Stimulated activated CD4-positive, alpha-beta T cell treated with anti-CD3 and anti-CD28 coated beads, Interleukin-12 subunit alpha, Interleukin-12 subunit beta, amount 100 ng/mL, for 4 hours (primary cell): ENCODE results near the gene EPGN.
"Not testable (repeated sequence)": the region's sequence is repeated elsewhere in the genome, so short reads cannot be mapped to it uniquely, and the experiment has no call there.

Experiments
- DNase-seq: peaks from one replicate; pipeline ENCODE4 v3.0.0-alpha.2; 2020

Gene EPGN

DNA sequence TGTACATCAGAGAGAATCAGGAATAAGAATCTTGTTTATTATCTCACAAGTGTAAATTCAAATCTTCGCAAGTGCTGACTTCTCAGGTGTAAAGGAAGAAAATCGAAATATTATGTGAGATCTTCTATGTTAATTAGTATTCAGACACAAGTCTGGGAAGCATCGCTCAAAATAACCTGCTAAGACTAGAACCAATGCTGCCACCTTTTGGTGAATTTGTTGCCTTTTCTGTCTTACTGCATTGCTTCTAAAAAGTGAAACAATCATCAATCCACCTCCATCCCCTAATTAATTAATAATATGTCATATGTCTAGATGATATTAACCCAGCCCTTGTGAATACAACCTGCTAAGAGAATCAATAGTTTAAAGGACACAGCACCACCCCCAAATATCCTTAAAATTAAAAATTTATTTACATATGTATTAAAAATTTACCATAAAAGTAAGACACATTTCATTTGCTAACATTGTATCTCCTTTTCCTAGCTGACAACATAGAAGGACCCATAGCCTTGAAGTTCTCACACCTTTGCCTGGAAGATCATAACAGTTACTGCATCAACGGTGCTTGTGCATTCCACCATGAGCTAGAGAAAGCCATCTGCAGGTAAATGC, 3.5 kb downstream of the EPGN start:
- no peak for DNase-seq

DNA sequence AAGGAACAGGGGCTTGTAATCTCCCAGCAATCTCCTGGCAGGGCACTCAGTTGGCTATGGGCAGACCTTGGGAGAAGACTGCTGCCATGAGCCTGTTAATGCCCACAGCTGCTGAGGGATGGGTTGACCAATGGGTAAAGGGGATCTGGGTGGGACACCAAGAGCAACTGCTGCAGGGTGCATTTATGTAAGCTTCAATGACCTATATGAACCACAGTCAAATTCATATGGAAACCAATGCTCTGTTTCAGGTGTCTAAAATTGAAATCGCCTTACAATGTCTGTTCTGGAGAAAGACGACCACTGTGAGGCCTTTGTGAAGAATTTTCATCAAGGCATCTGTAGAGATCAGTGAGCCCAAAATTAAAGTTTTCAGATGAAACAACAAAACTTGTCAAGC, 6.1 kb downstream of the EPGN start:
- DNase-seq: no peak

DNA sequence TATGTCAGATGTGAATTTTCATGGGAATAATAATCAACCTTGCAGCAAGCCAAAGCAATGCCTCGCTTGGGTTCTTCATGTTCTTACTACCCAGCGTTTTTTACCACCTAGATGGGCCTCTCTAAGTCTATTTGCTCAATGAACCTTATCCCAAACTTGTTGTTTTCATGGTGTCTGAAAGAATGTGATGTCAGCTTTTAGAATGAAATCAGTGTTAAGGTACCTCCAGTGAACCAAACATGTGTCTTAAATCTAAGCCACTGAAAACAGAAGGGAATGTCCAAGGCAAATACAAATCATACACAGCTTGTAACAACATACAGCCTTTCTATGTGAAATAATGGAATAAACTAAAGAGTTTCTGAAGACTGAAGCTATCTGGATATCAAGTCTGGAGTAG, 6.7 kb downstream of the EPGN start:
- DNase-seq: no peak

DNA sequence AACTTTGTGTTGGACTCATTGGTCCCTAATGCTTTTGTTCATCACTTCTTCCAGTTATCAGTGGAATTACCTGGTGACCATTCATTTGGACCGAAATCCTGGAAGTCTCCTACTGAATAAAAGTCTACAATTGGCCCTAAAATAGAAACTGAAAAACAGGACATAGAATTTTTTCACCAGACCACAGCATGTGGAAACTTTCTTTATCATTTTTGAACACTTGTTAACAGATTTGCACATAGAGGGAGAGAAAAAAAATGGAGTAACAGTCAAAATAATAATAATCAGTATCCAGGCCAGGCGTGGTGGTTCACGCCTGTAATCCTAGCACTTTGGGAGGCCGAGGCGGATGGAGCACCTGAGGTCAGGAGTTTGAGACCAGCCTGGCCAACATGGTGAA, 7.1 kb downstream of the EPGN start:
- DNase-seq: no peak

DNA sequence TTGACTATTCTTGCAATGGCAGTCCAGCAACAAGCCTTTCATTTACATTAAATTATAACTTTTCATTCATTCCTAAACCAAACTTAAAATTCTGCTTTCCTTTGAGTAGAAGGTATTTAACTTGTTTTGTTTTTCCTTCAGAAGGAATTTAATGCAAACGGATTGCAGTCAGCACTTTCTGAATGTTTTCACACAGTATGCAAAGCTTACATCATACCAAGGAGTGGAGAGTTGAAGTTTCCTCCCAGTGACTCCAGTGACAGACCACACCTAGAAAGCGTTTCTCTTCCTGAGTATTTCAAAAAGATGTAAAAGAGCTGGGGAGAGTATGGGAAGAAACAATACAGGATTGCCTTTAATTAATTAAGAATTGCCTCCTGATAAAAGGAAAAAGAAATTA, 8.1 kb downstream of the EPGN start:
- DNase-seq: no peak

DNA sequence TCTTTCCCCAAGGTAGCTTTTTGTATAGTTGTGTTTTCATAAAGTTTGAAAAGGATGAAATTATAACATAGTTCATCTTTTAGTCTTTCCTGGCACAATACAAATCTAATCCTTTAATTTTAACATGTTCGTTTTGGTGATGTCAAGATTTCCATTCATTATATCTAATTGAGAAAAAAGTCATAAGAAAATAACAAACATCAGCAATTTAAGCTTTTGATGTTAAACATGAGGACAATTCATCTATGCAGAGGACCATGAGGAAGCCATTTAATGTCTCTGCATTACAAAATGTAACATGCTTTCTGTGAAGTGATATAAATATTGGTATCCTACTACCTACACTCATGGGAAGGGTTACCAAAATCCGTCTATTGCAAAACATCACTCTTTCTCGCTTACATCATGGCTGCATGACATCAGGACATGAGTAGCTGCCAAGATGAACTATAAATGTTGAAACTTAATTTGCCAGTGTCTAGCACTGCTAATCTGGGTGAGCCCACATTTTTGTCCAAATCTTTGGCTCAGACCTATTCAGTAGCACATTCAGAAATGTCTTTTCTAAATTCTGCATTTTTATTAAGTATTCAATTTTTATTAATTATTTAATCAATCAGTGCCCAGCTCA, 9.5 kb downstream of the EPGN start:
- no peak for DNase-seq

DNA sequence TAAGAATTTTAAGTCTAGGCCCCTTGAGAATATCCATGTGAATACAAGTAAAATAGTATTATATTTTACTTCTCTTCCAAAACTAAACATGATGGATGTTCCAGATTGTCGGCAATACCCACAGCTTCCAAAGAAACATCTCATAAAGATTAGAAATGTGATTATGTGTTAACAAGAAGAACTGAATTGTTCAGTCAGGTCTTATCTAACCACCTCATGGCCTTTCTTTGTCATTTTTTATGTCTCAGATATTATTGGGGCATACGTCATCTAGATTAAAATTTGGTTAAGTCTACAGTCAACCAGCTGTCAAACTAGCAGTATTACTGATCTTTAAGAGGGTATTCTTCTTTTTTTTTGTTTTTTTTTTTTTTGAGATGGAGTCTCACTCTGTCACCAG, 10.0 kb downstream of the EPGN start:
- DNase-seq: no peak

DNA sequence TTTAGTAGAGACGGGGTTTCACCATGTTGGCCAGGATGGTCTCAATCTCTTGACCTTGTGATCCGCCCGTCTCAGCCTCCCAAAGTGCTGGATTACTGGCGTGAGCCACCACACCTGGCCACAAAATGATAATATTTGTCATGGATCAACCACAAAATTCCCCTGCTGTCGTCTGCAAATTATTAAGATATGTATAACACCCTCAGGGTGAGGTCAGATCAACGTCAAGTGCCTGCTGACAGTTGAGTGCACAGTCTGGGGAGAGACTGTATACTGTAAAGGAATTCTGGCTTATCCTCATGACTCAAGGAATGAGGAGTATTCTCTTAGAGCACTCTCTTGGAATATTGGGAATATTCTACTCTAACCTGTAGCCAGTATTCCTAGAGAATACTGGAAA, 11.2 kb downstream of the EPGN start:
- no peak for DNase-seq

DNA sequence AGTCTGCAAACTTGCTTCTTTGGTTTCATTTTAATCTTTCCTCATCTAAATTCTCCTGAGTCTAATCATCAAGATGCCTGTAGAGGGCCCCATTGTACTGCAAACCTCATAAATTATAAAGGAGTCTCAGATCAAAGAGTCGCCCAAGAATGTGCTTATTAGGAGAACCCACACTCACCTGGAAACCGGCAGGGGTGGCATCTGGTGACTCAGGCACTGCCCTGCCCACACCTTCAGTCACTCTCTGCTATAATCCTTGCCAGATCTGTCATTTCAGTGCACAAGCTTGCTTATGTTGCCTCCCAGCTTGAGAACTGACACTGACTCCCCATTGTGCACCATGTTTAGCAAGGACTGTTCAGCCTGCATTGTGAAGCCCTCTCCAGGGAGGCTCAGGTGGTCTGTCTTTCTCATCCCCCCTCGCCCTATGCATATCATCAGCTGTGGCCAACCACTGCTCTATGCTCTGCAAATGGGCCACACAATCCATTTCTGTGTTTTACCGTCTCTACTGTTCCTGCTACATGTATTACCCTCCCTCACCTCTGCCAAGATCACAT, 12.4 kb downstream of the EPGN start:
- DNase-seq: peak; percentile 4

DNA sequence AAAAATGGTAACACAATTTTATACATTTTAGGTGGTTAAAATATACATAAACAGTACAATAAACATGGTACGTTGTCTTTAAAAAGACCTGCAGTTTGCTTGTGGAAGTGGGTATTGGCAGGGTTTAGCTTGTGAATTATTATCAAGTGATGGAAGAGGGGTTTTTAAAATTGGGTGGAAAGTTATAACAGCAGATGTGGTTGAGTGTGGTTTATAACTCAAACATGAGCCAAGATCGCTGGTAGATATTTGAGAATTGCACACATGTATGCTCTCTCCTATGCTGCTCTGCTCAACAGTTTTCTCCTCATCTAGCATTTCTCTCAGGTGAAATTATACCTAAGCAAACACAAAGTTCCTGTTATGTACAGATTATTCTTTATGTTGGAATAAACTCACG, 14.0 kb downstream of the EPGN start:
- DNase-seq: no peak

DNA sequence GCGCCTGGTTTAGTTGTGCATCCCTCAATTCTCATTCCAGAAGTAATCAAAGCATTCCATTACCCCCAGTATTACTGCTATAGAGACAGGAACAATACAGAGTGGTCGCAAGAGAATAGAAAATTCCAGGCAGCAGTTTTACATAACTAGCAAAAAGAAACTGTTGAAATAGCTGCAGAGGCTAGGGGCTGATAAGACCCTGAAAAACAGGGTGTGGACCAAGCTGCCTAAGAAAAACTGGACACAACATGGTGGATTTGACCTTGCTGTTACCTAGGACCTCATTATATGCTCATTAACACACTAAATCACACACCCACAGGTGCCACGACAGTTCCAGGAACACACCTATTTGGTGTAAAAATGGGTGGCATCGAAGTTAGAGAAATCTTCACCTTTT, 15.4 kb downstream of the EPGN start:
- no peak for DNase-seq

DNA sequence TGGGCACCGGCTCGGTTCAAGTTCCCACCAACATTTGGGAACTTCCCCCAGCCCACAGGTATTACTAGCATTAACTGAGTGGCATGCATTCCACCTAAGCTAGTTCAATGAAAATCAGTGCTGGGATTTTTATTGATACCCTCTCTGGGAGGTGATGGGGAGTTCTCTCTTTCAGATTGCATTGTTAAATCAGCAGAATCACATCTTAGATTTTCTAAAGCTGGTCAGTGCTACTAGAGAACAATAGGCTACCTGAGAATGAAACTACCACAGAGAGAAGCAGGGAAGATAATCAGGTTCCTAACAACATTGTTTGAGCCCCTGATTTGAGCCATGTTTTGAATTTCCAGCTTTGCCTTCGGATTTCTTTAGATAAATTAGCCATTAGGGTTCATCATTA, 16.0 kb downstream of the EPGN start:
- no peak for DNase-seq

DNA sequence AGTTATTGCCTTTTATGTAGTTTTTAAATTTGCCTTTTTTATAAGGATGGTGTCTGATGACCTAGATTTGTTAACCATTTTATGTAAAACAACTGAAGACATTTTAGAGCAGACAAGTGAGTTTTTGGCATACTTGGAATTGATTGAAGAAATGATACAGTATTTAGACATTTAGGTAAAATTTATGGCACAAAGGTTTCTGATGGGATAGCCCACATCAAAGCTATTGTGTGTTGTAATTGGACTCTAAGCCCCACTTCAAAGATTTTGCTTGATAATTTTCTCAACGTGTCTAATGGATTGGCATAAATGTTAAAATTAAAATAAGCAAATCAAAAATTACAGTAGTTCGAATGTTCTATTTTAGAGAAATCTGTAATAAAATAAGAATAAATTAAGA, 17.6 kb downstream of the EPGN start:
- no peak for DNase-seq

DNA sequence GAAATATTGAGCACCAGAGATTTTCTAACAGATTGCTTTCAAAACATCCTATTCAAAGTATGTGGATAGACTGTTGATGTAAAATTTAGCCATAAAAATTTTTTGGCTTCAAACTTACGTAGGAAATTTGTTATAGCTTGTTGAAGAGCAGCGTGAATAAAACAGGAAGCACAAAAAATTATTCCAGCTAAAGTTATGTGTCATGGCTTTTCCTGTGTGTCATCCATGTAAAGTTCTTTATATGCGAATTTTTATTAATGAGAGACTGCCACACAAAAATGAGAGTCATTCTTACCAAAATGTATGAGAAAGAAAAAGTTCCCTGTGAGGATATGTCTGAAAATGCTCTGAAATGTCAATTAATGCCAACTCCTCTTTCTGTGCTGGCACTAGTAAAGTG, 19.5 kb downstream of the EPGN start:
- DNase-seq: no peak

DNA sequence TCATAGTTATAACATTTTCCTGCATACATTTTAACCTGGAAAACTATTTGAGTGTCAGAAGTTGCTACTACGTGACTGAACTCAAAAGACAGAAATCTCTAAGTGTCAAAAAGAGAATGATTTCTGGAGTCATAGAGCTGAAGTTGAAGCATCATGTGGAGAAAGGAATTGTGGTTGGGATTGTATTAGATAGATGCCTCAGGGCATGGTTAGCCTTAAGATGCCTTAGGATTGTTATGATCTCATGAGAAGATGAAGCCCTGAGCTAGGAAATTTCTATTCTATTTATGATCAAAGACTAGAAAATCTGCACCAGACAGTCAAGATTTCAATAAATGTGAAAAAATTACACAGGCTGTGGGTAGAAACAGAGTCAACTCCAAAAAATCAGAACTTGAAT, 20.2 kb downstream of the EPGN start:
- DNase-seq: no peak

DNA sequence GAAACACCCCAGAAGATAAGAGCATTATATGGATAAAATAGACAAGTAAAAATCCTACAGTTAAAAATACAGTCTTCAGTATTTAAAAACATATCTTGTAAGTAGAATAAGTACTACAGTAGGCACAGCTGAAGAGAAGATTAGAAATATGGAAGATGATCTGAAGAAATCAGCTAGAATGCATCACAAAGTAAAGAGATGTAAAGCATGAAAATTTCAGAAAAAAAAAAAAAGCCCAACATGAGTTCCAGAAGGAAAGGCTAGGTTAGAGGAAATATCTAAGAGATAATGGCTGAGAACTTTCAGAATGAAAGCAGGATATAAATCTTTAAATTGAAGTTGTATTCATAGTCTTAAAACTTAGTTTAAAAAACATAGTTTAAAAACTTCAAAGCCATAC, 21.0 kb downstream of the EPGN start:
- DNase-seq: no peak

DNA sequence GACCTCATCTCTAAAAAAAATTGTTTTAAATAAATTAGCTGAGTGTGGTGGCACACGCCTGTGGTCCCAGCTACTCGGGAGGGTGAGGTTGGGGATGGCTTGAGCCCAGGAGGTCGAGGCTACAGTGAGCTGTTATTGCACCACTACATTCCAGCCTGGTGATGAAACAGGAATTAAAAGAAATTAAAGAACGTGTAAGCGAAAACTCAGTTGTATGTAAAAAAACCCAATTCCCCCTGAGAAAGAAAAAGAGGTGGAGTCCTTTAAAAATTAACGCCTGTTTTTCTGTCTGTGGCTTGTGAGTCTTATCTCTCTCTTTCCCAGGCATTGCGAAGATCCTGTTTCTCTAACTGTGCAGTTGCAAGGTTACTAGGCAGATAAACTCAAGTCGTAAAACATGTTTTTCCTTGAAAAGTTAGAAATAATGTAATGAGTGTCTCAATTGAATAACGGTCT, 22.1 kb downstream of the EPGN start:
- no peak for DNase-seq

DNA sequence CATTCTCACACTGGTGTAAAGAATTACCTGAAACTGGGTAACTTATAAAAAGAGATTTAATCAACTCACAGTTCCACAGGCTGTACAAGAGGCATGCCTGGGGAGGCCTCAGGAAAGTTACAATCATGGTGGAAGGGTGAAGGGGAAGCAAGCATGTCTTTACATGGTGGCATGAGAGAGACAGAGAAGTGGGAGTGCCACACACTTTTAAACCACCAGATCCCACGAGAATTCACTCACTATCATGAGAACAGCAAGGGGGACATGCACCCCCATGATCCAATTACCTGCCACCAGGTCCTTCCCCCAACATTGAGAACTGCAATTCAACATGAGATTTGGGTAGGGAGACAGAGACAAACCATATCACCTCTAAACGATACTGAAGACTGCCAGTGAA, 23.0 kb downstream of the EPGN start:
- no peak for DNase-seq

DNA sequence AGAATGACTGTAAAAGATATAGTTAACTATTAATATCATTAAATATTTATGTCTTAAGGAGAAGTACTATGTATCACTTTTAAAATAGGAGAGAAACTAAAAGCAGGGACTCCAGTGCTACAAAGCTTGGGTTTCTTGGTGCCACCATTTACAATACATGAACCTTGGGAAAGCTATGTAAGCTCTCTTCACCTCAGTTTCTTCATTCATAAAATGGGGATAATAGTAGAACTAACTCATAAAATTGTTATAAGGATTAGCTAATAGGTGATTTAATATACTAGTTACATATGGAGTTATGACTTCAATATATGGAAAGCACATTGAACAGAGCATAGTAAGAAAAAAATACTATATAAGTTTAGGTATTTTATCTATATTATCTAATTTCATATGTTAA, 23.7 kb downstream of the EPGN start:
- no peak for DNase-seq

DNA sequence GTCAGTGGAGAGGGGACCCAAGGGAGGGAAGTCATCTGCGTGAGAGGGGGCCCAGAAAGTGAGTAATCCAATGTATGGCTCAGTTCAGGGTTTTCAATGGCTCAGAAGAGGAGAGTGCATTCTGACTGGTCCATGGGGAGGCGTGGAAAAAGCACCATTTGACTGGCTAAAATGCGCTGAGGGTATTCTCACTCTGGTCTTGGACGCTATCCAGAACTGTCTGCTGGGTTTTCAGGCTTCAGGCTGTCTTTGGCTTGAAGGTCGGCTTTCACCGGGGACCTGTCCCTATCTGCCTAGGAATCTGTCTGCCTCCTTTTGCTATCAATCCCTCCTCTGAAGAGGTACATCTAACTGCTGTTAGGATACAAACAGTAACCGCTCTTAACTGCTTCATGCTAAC, 26.4 kb downstream of the EPGN start:
- no peak for DNase-seq

DNA sequence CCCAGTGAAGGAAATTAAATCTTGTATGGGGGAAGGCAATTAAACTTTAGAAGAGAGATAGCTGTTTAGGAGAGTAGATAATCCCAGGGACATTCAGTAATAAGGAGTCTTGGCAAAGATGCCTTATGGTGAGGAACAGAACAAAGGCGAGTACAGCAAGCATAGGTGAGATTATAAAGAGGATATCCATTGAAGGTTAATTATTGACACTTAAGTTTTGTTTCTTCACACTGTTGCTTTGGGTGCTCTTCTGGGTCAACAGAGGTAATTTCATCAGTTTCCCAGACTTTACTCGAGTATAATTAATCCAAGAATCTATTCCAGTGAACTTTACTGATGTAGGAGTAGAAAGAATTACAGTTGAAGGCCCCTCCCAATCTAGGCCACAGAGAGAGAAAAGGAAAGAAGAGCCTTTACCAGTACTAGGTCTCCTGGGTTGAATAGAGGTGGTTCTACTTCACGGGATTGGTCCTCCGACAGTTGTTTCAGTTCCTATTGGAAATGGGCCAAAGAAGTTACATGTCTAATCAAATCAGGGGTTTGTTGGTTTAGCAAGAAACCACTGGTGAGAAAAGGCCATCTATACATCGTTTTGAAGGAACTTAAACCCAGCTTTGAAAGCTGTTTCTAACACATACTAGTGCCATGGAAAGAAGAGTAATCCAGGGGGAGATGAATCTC, 27.2 kb downstream of the EPGN start:
- DNase-seq: no peak

DNA sequence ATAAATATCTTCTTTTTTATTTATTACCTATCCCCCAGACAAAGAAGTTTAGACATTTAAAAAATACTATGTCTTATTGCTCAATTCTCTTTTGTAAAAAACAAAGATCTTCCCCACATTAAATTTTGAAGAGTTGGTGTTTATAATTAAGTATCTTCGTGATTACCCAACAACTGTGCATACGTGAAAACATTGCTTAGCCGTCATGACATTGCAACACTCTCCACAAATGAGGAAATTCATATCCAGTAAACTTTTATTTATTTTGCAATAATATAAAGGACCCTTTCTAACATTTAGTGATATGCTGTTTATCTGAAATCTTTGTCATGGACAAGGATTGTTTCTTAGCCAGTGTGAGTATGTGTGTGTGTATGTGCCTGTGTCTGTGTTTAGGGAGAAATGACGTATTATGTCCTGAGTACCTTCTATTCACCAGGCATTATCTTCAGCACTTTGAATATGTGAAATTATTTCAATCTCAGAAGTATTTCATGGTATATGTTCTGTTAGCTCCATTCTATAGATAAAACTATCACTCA, 30.6 kb downstream of the EPGN start:
- no peak for DNase-seq

DNA sequence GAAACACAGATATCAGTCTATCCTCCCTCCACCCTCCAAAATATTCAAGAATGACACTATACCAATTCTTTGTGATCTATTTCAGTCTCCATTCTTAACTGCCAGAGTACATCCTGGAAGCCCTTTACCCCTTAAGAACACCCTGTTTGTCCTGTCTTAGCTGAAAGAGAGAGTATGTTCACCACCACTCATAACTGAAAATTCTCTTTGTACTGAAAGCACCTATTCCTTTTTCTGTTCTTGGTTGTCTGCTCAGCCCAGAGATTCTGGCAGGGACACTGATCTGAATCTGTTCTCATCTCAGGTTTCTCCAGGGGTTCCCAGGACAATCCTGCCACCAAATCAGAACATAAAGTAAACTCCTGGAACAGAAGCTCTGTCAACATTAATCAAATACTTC, 31.2 kb downstream of the EPGN start:
- no peak for DNase-seq

DNA sequence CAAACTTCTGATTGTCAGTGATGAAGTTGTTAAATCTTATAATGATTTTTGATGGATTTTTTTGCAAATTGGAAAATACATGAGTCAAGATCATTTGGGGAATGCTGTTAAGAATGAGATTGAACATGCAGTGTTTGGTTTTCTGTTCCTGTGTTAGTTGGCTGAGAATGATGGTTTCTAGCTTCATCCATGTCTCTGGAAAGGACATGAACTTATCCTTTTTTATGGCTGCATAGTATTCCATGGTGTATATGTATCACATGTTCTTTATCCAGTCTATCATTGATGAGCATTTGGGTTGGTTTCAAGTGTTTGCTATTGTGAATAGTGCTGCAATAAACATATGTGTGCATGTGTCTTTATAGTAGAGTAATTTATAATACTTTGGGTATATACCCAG, 32.2 kb downstream of the EPGN start:
- not testable (repeated sequence) for DNase-seq
